Hepatocyte (in vitro differentiated cells): Measurements from ENCODE around the gene XIRP2.

Experiments
- EZH2 ChIP-seq: fragments of 200-600 bp; sonication (generic); IDR thresholded peaks from 2 replicates; pipeline ENCODE4 v1.6.1; 2016; ENCODE audit warnings: antibody characterized with exemption, mild to moderate bottlenecking, borderline replicate concordance
- TF ChIP-seq, protein P1 (sequence below): fragments of 200-600 bp; sonication (generic); IDR thresholded peaks from 2 replicates; pipeline ENCODE4 v1.5.1; 2016; ENCODE audit warnings: antibody characterized with exemption, mild to moderate bottlenecking; ENCODE audit not compliant: poor library complexity

GRCh38 chr2:166984188-166984587, 95.9 kb downstream of the XIRP2 start:
- TF ChIP-seq, protein P1, sequence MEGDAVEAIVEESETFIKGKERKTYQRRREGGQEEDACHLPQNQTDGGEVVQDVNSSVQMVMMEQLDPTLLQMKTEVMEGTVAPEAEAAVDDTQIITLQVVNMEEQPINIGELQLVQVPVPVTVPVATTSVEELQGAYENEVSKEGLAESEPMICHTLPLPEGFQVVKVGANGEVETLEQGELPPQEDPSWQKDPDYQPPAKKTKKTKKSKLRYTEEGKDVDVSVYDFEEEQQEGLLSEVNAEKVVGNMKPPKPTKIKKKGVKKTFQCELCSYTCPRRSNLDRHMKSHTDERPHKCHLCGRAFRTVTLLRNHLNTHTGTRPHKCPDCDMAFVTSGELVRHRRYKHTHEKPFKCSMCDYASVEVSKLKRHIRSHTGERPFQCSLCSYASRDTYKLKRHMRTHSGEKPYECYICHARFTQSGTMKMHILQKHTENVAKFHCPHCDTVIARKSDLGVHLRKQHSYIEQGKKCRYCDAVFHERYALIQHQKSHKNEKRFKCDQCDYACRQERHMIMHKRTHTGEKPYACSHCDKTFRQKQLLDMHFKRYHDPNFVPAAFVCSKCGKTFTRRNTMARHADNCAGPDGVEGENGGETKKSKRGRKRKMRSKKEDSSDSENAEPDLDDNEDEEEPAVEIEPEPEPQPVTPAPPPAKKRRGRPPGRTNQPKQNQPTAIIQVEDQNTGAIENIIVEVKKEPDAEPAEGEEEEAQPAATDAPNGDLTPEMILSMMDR = no peak
- no peak for TF ChIP-seq EZH2
